Heart left ventricle (tissue), 16 donors: ENCODE data around the gene TRIM34. TPM values are rescaled to one million over a fixed set of nuclear protein-coding genes. Genes with fewer than 3 reads are reported as not detected.

Source experiments
- ATAC-seq, 4 donors: fragments of 200-7000 bp; cut with Tn5 transposase; one replicate each; pipeline ENCODE4 v1.9.1; 2020 to 2022; ENCODE audit warnings: moderate library complexity in 4 of 4, mild to moderate bottlenecking in 3 of 4, moderate number of reproducible peaks in 1 of 4
- DNase-seq, 5 donors: peaks; one replicate each; pipeline ENCODE4 v3.0.0-alpha.2; 2020
- H3K27ac ChIP-seq, 12 donors: fragments of 200-600 bp; sonication (generic) in 4 of 12; one replicate each; pipeline versions ENCODE4 v1.5.0 to v1.8.0; 2016 to 2022; ENCODE audit warnings: mild to moderate bottlenecking in 2 of 12
- H3K27me3 ChIP-seq, 9 donors: fragments of 200-600 bp; sonication (generic) in 2 of 9; one replicate each; pipeline versions ENCODE4 v1.5.1 to v1.8.0; 2016 to 2022; ENCODE audit warnings: mild to moderate bottlenecking in 3 of 9
- H3K36me3 ChIP-seq, 9 donors: fragments of 200-600 bp; sonication (generic) in 2 of 9; one replicate each; pipeline versions ENCODE4 v1.5.0 to v1.8.0; 2018 to 2022; ENCODE audit warnings: mild to moderate bottlenecking in 2 of 9
- H3K4me1 ChIP-seq, 12 donors: fragments of 200-600 bp; sonication (generic) in 4 of 12; one replicate each; pipeline versions ENCODE4 v1.5.0 to v1.8.0; 2016 to 2022; ENCODE audit warnings: mild to moderate bottlenecking in 3 of 12
- H3K4me3 ChIP-seq, 12 donors: fragments of 200-600 bp; sonication (generic) in 4 of 12; one replicate each; pipeline versions ENCODE4 v1.5.0 to v1.8.0; 2017 to 2022; ENCODE audit warnings: mild to moderate bottlenecking in 9 of 12, moderate library complexity in 4 of 12
- H3K9me3 ChIP-seq, 12 donors: fragments of 200-600 bp; sonication (generic) in 4 of 12; one replicate each; pipeline versions ENCODE4 v1.5.0 to v1.8.0; 2016 to 2022; ENCODE audit warnings: mild to moderate bottlenecking in 1 of 12
- CTCF ChIP-seq, 12 donors: fragments of 200-600 bp; sonication (generic) in 4 of 12; IDR thresholded peaks; one replicate each; pipeline versions ENCODE4 v1.5.0 to v1.8.0; 2018 to 2022; ENCODE audit warnings: antibody characterized with exemption in 12 of 12, mild to moderate bottlenecking in 5 of 12
- POLR2A ChIP-seq, 2 donors: fragments of 450-650 bp; IDR thresholded peaks; one replicate each; pipeline ENCODE4 v1.6.1; 2017; ENCODE audit warnings: antibody characterized with exemption in 2 of 2, mild to moderate bottlenecking in 2 of 2, moderate library complexity in 2 of 2
- WGBS, 4 donors: extraction: QIAGEN DNeasy Blood & Tissue Kit in 2 of 4; methylation state at CpG; one replicate each; pipeline versions ENCODE4 v1.1.5 to v1.1.7; 2013 to 2018; 5-methylcytosine and 5-hydroxymethylcytosine counted together
- intact Hi-C, 10 donors: fragments of 100-400 bp; cut with DNase I; formaldehyde crosslinking; loops; one replicate each; pipeline versions ENCODE4 v1.11.1 to v1.14.2; 2022
- polyA plus RNA-seq, 2 donors: library from polyadenylated mRNA; stranded (reverse); fragments of 200-250 nt; gene quantifications; one replicate each; pipeline ENCODE4 v1.2.3, GENCODE V29; 2013
- total RNA-seq, 9 donors: library from RNA; depleted of rRNA in 2 of 9; stranded (reverse); fragments of >200 nt in 2 of 9; fragmentation: NEBNext Ultra II Directional in 3 of 9; extraction: Animal tissue kit (Norgen Biotek cat#: 25700) in 3 of 9; gene quantifications; one replicate each; pipeline versions ENCODE4 v1.1.0 to v1.2.4, GENCODE V29; 2016 to 2023
- donor health status: ischemic (EF 13 %, LVEDD 7.1; RV severe dilation, severe dysfunction).
- donor health status: healthy with polysubstance abuse.
- donor health status: DM: no; HTN: yes; CAD: no.
- donor health status: DM: no; HTN: no; CAD: no.
- donor health status: ischemic (EF 25% LVEDD 6.9; RV normal size, moderate dysfunction).
- donor health status: ischemic (EF 25% LVEDD 5.7; RV mildly dilated, moderate dysfunction).
- donor health status: healthy.
- donor health status: DM: yes; HTN: yes; CAD: no.
- donor health status: ischemic (EF 35%, LVEDD 5.7; RV mildly dilated, moderate dysfunction).
- donor health status: nonischemic (EF 11% LVEDD 7.7; RV severe dilation, severe dysfunction).
- donor health status: DM: yes; HTN: yes; CAD: no.
- donor health status: PGD.
- donor health status: ischemic (EF 29% LVEDD 5.4; RV normal size, mild dysfunction).
- donor health status: nonischemic (EF 23%, LVEDD 6.1; RV moderate dilation, normal function).

Gene TRIM34
- total and polyA plus RNA-seq, 11 donors, result 0.72 to 9.1 (median 1.6) TPM

- TF ChIP-seq CTCF (IDR thresholded peaks at IDR 0.05), result no peak
- TF ChIP-seq POLR2A (IDR thresholded peaks at IDR 0.05), result no peak
- DNase-seq (no peak), ATAC-seq (no peak)
- no peak overlapping the region for H3K4me3 ChIP-seq
- H3K27me3 ChIP-seq, result no peaks in the 10 kb centered on the region
- peaks cover 0 to 12% (median 0%) of the 10 kb centered on the region in 12 donors for H3K4me1 ChIP-seq
- intact Hi-C loops, result no loop called here
- H3K9me3 ChIP-seq, result no peaks in the 10 kb centered on the region
- WGBS, 4 donors, result 89 to 92% (median 91%) methylated on average over 2 of the region's 2 CpGs
- peaks cover 0 to 41% (median 26%) of the 10 kb centered on the region in 9 donors for H3K36me3 ChIP-seq
- H3K27ac ChIP-seq, result no peak overlapping the region
Observed at GRCh38 chr11:5631417-5631816, 6.6 kb downstream of the TRIM34 start.

- 73 to 86% (median 83%) methylated on average over 5 of the region's 5 CpGs for WGBS, 4 donors
- peaks cover 0 to 46% (median 29%) of the 10 kb centered on the region in 9 donors for H3K36me3 ChIP-seq
- DNase-seq (no peak), ATAC-seq (no peak)
- no peak overlapping the region for H3K27ac ChIP-seq
- H3K9me3 ChIP-seq, result no peaks in the 10 kb centered on the region
- TF ChIP-seq CTCF (IDR thresholded peaks at IDR 0.05) (no peak), POLR2A (IDR thresholded peaks at IDR 0.05) (no peak)
- peaks cover 0 to 12% (median 0%) of the 10 kb centered on the region in 12 donors for H3K4me1 ChIP-seq
- no peaks in the 10 kb centered on the region for H3K27me3 ChIP-seq
- no peak overlapping the region for H3K4me3 ChIP-seq
- intact Hi-C loops, result no loop called here
Observed at GRCh38 chr11:5631969-5632635, 7.3 kb downstream of the TRIM34 start.

GRCh38 chr11:5639953-5640352, 15.2 kb downstream of the TRIM34 start:
- no peaks in the 10 kb centered on the region for H3K27me3 ChIP-seq
- H3K4me3 ChIP-seq, result no peak overlapping the region
- no peak for TF ChIP-seq POLR2A (IDR thresholded peaks at IDR 0.05)
- TF ChIP-seq CTCF (IDR thresholded peaks at IDR 0.05), result no peak
- H3K27ac ChIP-seq, result no peak overlapping the region
- intact Hi-C loops, result no loop called here
- H3K36me3 ChIP-seq, result peaks cover 0 to 92% (median 51%) of the 10 kb centered on the region in 9 donors
- H3K9me3 ChIP-seq, result peaks cover 0 to 10% (median 0%) of the 10 kb centered on the region in 12 donors
- DNase-seq, result no peak
- WGBS, 4 donors, result 91 to 97% (median 96%) methylated on average over 1 of the region's 1 CpG
- no peak for ATAC-seq
- no peaks in the 10 kb centered on the region for H3K4me1 ChIP-seq

GRCh38 chr11:5643585-5643984, 18.8 kb downstream of the TRIM34 start:
- H3K27me3 ChIP-seq, result no peaks in the 10 kb centered on the region
- no peaks in the 10 kb centered on the region for H3K4me1 ChIP-seq
- peaks cover 0 to 58% (median 38%) of the 10 kb centered on the region in 9 donors for H3K36me3 ChIP-seq
- intact Hi-C loops, result no loop called here
- no peak for TF ChIP-seq POLR2A (IDR thresholded peaks at IDR 0.05)
- no peak for TF ChIP-seq CTCF (IDR thresholded peaks at IDR 0.05)
- H3K9me3 ChIP-seq, result peaks cover 0 to 10% (median 0%) of the 10 kb centered on the region in 12 donors
- no peak for ATAC-seq
- H3K4me3 ChIP-seq, result no peak overlapping the region
- DNase-seq, result no peak
- no peak overlapping the region for H3K27ac ChIP-seq
